Ishikawa (cell line): Measurements from ENCODE around the gene PHF5A.

Experiments
- CEBPB ChIP-seq: IDR thresholded peaks from 2 replicates; pipeline ENCODE4 v1.6.1; 2012
- CREB1 ChIP-seq: IDR thresholded peaks from 2 replicates; pipeline ENCODE4 v1.6.1; 2012; ENCODE audit warnings: low read depth
- EGR1 ChIP-seq: IDR thresholded peaks from 2 replicates; pipeline ENCODE4 v1.6.1; 2012
- EP300 ChIP-seq: IDR thresholded peaks from 2 replicates; pipeline ENCODE4 v1.6.1; 2012; ENCODE audit warnings: borderline replicate concordance
- FOXM1 ChIP-seq: IDR thresholded peaks from 2 replicates; pipeline ENCODE4 v1.6.1; 2012; ENCODE audit warnings: low read depth, borderline replicate concordance
- MAX ChIP-seq: IDR thresholded peaks from 2 replicates; pipeline ENCODE4 v1.6.1; 2012
- NFIC ChIP-seq: IDR thresholded peaks from 2 replicates; pipeline ENCODE4 v1.6.1; 2012
- RAD21 ChIP-seq: IDR thresholded peaks from 2 replicates; pipeline ENCODE4 v1.6.1; 2012; ENCODE audit warnings: low read depth
- REST ChIP-seq: IDR thresholded peaks from 2 replicates; pipeline ENCODE4 v1.6.1; 2012; ENCODE audit warnings: low read depth, mild to moderate bottlenecking
- TAF1 ChIP-seq: IDR thresholded peaks from 2 replicates; pipeline ENCODE4 v1.6.1; 2012; ENCODE audit warnings: low read depth, mild to moderate bottlenecking
- TCF12 ChIP-seq: IDR thresholded peaks from 2 replicates; pipeline ENCODE4 v1.6.1; 2012; ENCODE audit warnings: low read depth
- TEAD4 ChIP-seq: IDR thresholded peaks from 2 replicates; pipeline ENCODE4 v1.6.1; 2012
- USF1 ChIP-seq: IDR thresholded peaks from 2 replicates; pipeline ENCODE4 v1.6.1; 2012
- YY1 ChIP-seq: IDR thresholded peaks from 2 replicates; pipeline ENCODE4 v1.6.1; 2012; ENCODE audit warnings: low read depth
- ZBTB7A ChIP-seq: IDR thresholded peaks from 2 replicates; pipeline ENCODE4 v1.6.1; 2012; ENCODE audit warnings: low read depth

The PHF5A gene

GRCh38 chr22:41415554-41415953 lies 52.9 kb downstream of the PHF5A start:
- TF ChIP-seq FOXM1 (no peak), USF1 (no peak), CREB1 (no peak), NFIC (no peak), TCF12 (no peak), EGR1 (no peak), TAF1 (no peak), YY1 (no peak), CEBPB (no peak), ZBTB7A (no peak), EP300 (no peak), REST (no peak), MAX (no peak), RAD21 (no peak), TEAD4 (no peak)

- no peak for TF ChIP-seq EGR1
- no peak for TF ChIP-seq TEAD4
- no peak for TF ChIP-seq REST
- TF ChIP-seq USF1, result no peak
- no peak for TF ChIP-seq EP300
- TF ChIP-seq TAF1, result no peak
- TF ChIP-seq ZBTB7A, result no peak
- no peak for TF ChIP-seq MAX
- TF ChIP-seq YY1, result no peak
- TF ChIP-seq CEBPB, result no peak
Measured at GRCh38 chr22:41411021-41411851, 57.3 kb downstream of the PHF5A start.

DNA sequence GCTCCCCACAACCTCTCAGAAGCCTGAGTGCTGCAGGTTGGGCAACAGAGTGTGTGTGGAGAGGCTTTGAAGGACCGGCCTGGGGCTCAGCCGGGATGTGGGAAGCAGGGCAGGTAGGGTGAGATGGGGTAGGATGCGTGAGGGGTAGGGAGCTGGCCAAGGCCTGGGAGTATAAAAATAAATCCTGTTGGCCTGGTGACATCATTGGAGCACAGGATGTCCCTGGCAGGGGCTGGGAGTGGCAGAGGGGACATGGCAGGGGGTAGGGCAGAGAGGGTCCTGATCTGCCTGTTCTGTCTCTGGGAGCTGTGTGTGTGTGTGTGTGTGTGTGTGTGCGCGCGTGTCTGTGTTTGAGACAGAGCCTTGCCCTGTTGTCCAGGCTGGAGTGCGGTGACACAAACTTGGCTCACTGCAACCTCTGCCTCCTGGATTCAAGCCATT lies 58.2 kb downstream of the PHF5A start:
- no peak for TF ChIP-seq CEBPB
- no peak for TF ChIP-seq ZBTB7A
- TF ChIP-seq YY1, result no peak
- TF ChIP-seq TAF1, result no peak
